Spinal cord (tissue), 10 donors: ENCODE results near the gene MACROD2. TPM values are rescaled to one million over a fixed set of nuclear protein-coding genes. Genes with fewer than 3 reads are reported as not detected.

Experiments used
- DNase-seq, 6 donors: peaks; one replicate each; pipeline versions ENCODE4 v3.0.0 to v3.0.0-alpha.2; 2013 to 2015; ENCODE audit warnings: low spot score in 6 of 6, low read depth in 4 of 6
- H3K27ac ChIP-seq: one replicate; pipeline ENCODE4 v1.5.1; 2013; ENCODE audit warnings: low read depth, low read length, control low read depth
- H3K27me3 ChIP-seq: one replicate; pipeline ENCODE4 v1.6.1; 2013; ENCODE audit warnings: low read length; ENCODE audit not compliant: control insufficient read depth, insufficient read depth
- H3K36me3 ChIP-seq: one replicate; pipeline ENCODE4 v1.6.1; 2013; ENCODE audit warnings: low read length; ENCODE audit not compliant: control insufficient read depth, insufficient read depth
- H3K4me1 ChIP-seq: one replicate; pipeline ENCODE4 v1.6.1; 2013; ENCODE audit warnings: low read length; ENCODE audit not compliant: control insufficient read depth, insufficient read depth
- H3K4me3 ChIP-seq: one replicate; pipeline ENCODE4 v1.5.1; 2013; ENCODE audit warnings: low read depth, low read length, control low read depth
- H3K9me3 ChIP-seq: one replicate; pipeline ENCODE4 v1.6.1; 2013; ENCODE audit warnings: low read length; ENCODE audit not compliant: control insufficient read depth, insufficient read depth
- WGBS: methylation state at CpG from one replicate; pipeline ENCODE4 v1.1.5; 2013; ENCODE audit warnings: missing lambda C conversion rate; ENCODE audit not compliant: insufficient coverage; 5-methylcytosine and 5-hydroxymethylcytosine counted together
- polyA plus RNA-seq, 2 donors: library from polyadenylated mRNA; unstranded; fragments of 120-200 nt; gene quantifications; one replicate each; pipeline ENCODE4 v1.2.1, GENCODE V29; 2013; ENCODE audit not compliant: insufficient read length in 2 of 2
- total RNA-seq, 2 donors: library from RNA; depleted of rRNA in 1 of 2; stranded (reverse); fragments of 120-200 nt in 1 of 2; fragments of >200 nt in 1 of 2; gene quantifications; one replicate each; pipeline versions ENCODE4 v1.2.3 to v1.2.4, GENCODE V29; 2013 to 2014
- donor health status: healthy.

Gene MACROD2
- total and polyA plus RNA-seq, 4 donors = 16.2 to 34.0 (median 23.6) TPM

DNA sequence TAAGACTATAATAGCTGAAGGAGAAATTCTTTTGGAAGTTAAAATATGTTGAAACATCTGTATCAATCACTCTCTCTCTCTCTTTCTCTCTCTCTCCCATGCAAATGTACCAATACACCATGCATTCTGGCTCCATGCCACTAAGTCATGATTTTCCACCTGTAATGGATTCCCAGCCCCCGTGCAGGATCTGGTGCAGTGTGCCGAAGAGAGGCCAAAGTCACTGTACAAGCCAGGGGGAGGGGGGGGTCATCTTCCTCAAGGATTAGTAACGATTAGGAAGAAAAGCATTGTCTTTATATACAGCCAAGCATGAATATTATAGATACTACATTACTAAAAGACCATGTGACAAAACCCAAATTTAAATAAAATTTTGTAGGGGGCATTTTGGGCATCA lies 1852.8 kb downstream of the MACROD2 start:
- WGBS = no CpG with 5 or more reads among the region's 3 CpGs
- Histone ChIP-seq H3K36me3 (no peaks in the 10 kb centered on the region), H3K27me3 (no peaks in the 10 kb centered on the region), H3K4me3 (no peak overlapping the region), H3K9me3 (no peaks in the 10 kb centered on the region), H3K27ac (no peak overlapping the region), H3K4me1 (peaks cover 4% of the 10 kb centered on the region)
- no peak for DNase-seq

DNA sequence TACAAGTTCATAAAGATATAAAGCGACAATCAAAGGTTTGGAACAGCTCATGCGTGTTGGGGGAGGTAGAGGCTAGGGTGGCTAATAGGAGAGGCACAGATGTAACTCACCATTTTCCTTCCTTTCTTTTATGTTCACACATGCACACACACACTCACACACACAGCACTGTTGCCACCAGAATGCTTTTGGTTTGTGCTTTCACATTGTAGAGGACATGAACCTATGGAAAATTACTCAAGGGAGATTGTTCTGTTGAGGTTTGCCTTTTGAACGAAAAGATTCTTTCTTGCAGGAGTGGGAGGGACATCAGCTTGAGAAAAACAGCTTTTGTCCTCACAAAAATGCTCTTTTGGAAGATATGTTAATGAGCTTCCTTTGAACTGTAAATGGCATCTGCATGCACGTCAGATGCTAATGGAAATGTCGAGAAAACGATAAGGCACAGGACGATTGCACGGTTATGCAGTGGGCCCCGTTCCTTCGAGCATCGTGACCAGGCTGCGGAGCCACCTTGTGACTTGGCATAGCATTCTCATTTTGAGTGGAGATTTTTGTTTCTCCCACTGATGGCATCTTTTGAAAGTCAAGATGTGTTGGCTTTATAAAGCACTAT lies 1853.8 kb downstream of the MACROD2 start:
- Histone ChIP-seq H3K36me3 (no peaks in the 10 kb centered on the region), H3K27ac (peak overlapping the region; percentile 34), H3K4me3 (no peak overlapping the region), H3K27me3 (no peaks in the 10 kb centered on the region), H3K9me3 (no peaks in the 10 kb centered on the region), H3K4me1 (peaks cover 4% of the 10 kb centered on the region)
- peak in 2 of 6 donors; percentile 10 to 38 for DNase-seq
- WGBS = 35% methylated on average over 9 of the region's 12 CpGs

GRCh38 chr20:15851576-15852215 lies 1856.4 kb downstream of the MACROD2 start:
- H3K27ac ChIP-seq = no peak overlapping the region
- H3K9me3 ChIP-seq = no peaks in the 10 kb centered on the region
- no peaks in the 10 kb centered on the region for H3K36me3 ChIP-seq
- no peaks in the 10 kb centered on the region for H3K27me3 ChIP-seq
- H3K4me1 ChIP-seq = peaks cover 4% of the 10 kb centered on the region
- no peak overlapping the region for H3K4me3 ChIP-seq
- peak in 1 of 6 donors; percentile 42 for DNase-seq
- WGBS = 62% methylated on average over 11 of the region's 11 CpGs

DNA sequence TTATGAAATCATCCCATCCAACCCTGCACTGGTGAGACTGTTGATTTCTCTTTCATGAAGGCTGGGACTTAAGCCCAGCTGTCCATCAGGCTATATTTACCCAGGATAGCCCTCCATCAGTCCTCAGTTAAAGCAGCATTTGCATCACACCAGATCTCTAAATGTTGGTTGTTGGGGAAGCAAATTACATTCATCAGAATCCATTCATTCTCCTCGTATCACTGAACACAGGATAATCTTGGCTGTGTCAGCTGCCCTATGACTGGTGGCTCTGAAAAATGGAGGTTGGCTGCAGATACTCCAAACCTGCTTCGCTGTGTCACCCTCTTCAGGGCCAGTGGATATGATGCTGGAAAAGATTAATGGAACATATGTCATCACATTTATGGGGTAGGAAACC lies 1859.6 kb downstream of the MACROD2 start:
- H3K27me3 ChIP-seq = no peaks in the 10 kb centered on the region
- peak in 1 of 6 donors; percentile 22 for DNase-seq
- no peaks in the 10 kb centered on the region for H3K4me1 ChIP-seq
- no peak overlapping the region for H3K27ac ChIP-seq
- H3K36me3 ChIP-seq = no peaks in the 10 kb centered on the region
- H3K9me3 ChIP-seq = no peaks in the 10 kb centered on the region
- WGBS = 88% methylated on average over 1 of the region's 2 CpGs
- H3K4me3 ChIP-seq = no peak overlapping the region

GRCh38 chr20:15857173-15857784 lies 1862.0 kb downstream of the MACROD2 start:
- no peaks in the 10 kb centered on the region for H3K4me1 ChIP-seq
- DNase-seq = no peak
- WGBS = 99% methylated on average over 4 of the region's 4 CpGs
- no peaks in the 10 kb centered on the region for H3K27me3 ChIP-seq
- no peak overlapping the region for H3K4me3 ChIP-seq
- no peaks in the 10 kb centered on the region for H3K9me3 ChIP-seq
- no peaks in the 10 kb centered on the region for H3K36me3 ChIP-seq
- H3K27ac ChIP-seq = no peak overlapping the region

DNA sequence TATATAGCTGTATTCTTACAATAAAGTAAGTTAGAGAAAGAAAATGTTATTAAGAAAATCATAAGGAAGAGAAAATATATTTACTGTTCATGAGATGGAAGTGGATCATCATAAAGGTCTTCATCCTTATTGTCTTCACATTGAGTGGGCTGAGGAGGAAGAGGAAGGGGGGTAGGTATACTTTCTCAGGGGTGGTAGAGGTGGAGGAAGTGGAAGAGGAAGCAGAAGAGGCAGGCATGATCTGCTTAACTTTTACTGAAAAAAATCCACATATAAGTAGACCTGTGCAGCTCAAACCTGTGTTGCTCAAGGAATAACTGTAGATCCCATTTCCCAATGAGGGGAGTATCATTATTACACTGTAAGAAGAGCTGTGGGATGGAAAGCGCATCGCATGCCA lies 1863.7 kb downstream of the MACROD2 start:
- no peaks in the 10 kb centered on the region for H3K27me3 ChIP-seq
- no peak overlapping the region for H3K4me3 ChIP-seq
- no peaks in the 10 kb centered on the region for H3K4me1 ChIP-seq
- no peak for DNase-seq
- no peaks in the 10 kb centered on the region for H3K36me3 ChIP-seq
- H3K9me3 ChIP-seq = no peaks in the 10 kb centered on the region
- WGBS = no CpG with 5 or more reads among the region's 2 CpGs
- H3K27ac ChIP-seq = no peak overlapping the region

GRCh38 chr20:15860850-15861249 lies 1865.5 kb downstream of the MACROD2 start:
- WGBS = 100% methylated on average over 1 of the region's 2 CpGs
- Histone ChIP-seq H3K27me3 (no peaks in the 10 kb centered on the region), H3K9me3 (no peaks in the 10 kb centered on the region), H3K36me3 (no peaks in the 10 kb centered on the region), H3K4me3 (no peak overlapping the region), H3K27ac (no peak overlapping the region), H3K4me1 (no peaks in the 10 kb centered on the region)
- no peak for DNase-seq

GRCh38 chr20:15862178-15862577 lies 1866.9 kb downstream of the MACROD2 start:
- H3K36me3 ChIP-seq = no peaks in the 10 kb centered on the region
- H3K4me1 ChIP-seq = no peaks in the 10 kb centered on the region
- H3K27me3 ChIP-seq = no peaks in the 10 kb centered on the region
- no peaks in the 10 kb centered on the region for H3K9me3 ChIP-seq
- no peak overlapping the region for H3K4me3 ChIP-seq
- no peak overlapping the region for H3K27ac ChIP-seq
- no CpG with 5 or more reads among the region's 4 CpGs for WGBS
- peak in 1 of 6 donors; percentile 41 for DNase-seq

- no peak for DNase-seq
- Histone ChIP-seq H3K9me3 (no peaks in the 10 kb centered on the region), H3K36me3 (no peaks in the 10 kb centered on the region), H3K27ac (no peak overlapping the region), H3K4me3 (no peak overlapping the region), H3K4me1 (no peaks in the 10 kb centered on the region), H3K27me3 (no peaks in the 10 kb centered on the region)
Observed at GRCh38 chr20:15863735-15864134, 1868.4 kb downstream of the MACROD2 start.

DNA sequence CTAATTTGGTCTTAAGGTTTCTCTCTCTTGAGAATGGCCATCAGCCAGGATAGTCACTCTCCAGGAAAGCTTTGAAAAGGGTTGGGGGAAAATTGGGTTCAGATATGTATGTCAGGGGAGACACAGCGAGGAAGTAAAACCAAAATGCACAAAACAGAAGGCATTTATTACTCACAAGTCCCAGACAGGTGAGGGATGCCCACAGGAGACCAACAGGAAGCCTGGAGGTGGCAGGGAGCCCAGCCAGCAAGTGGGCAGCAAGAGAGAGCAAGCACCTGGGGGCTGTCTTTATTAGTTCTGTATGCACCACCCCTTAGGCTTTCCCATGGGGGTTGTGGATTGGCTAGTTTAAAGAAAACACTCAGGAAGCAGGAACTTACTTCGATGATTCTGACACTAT lies 1870.2 kb downstream of the MACROD2 start:
- Histone ChIP-seq H3K4me3 (no peak overlapping the region), H3K4me1 (no peaks in the 10 kb centered on the region), H3K36me3 (no peaks in the 10 kb centered on the region), H3K27me3 (no peaks in the 10 kb centered on the region), H3K27ac (no peak overlapping the region), H3K9me3 (no peaks in the 10 kb centered on the region)
- DNase-seq = no peak
- WGBS = 100% methylated on average over 1 of the region's 2 CpGs
